ENCODE data around the gene FAU. TPM values are rescaled to one million over a fixed set of nuclear protein-coding genes. Genes with fewer than 3 reads are reported as not detected.

The FAU gene
- polyA plus RNA-seq, 3 donors from 2014 or later: 576 to 1,241 (median 681) TPM

- Mint-ChIP-seq H3K27me3 (ENCODE audit: low read depth in 3 of 3) (peaks cover 13 to 15% (median 14%) of the 10 kb centered on the region in 3 donors), H3K4me1 (peaks cover 38 to 45% of the 10 kb centered on the region in 2 donors), H3K4me3 (peak overlapping the region; percentile 93 to 100 (median 98)), H3K27ac (peak overlapping the region; percentile 99 to 100 (median 100)), H3K9me3 (no peaks in the 10 kb centered on the region), H3K36me3 (peaks cover 3 to 9% (median 4%) of the 10 kb centered on the region in 3 donors)
- DNase-seq: peak in 2 of 3 donors; percentile 29 to 34
These were observed 11.2 kb upstream of the FAU start for GRCh38 chr11:65132988-65133700.

- Mint-ChIP-seq H3K9me3 (no peaks in the 10 kb centered on the region), H3K36me3 (peaks cover 3 to 9% (median 4%) of the 10 kb centered on the region in 3 donors), H3K27me3 (ENCODE audit: low read depth in 3 of 3) (peaks cover 13 to 15% (median 14%) of the 10 kb centered on the region in 3 donors), H3K4me1 (peaks cover 38 to 42% of the 10 kb centered on the region in 2 donors), H3K27ac (peak overlapping the region; percentile 60 to 100 (median 100)), H3K4me3 (peak overlapping the region; percentile 93 to 100 (median 98))
- no peak for DNase-seq
These were observed 10.5 kb upstream of the FAU start for GRCh38 chr11:65132238-65132987.

- Mint-ChIP-seq H3K4me3 (peak overlapping the region in 2 of 5 donors; percentile 98 to 100), H3K4me1 (peaks cover 38 to 41% of the 10 kb centered on the region in 2 donors), H3K27me3 (ENCODE audit: low read depth in 3 of 3) (peaks cover 13 to 15% (median 14%) of the 10 kb centered on the region in 3 donors), H3K36me3 (peaks cover 3 to 15% (median 4%) of the 10 kb centered on the region in 3 donors), H3K27ac (peak overlapping the region in 2 of 6 donors; percentile 99 to 100), H3K9me3 (no peaks in the 10 kb centered on the region)
- no peak for DNase-seq
These were observed 9.9 kb upstream of the FAU start for GRCh38 chr11:65131895-65132237.

GRCh38 chr11:65131417-65131776 is 9.5 kb upstream of the FAU start:
- DNase-seq: no peak
- Mint-ChIP-seq H3K4me3 (no peak overlapping the region), H3K36me3 (peaks cover 3 to 18% (median 7%) of the 10 kb centered on the region in 3 donors), H3K9me3 (no peaks in the 10 kb centered on the region), H3K4me1 (peaks cover 34 to 39% of the 10 kb centered on the region in 2 donors), H3K27me3 (ENCODE audit: low read depth in 3 of 3) (peaks cover 13 to 15% (median 14%) of the 10 kb centered on the region in 3 donors), H3K27ac (peak overlapping the region in 2 of 6 donors; percentile 37 to 54)

GRCh38 chr11:65130631-65131416 is 8.9 kb upstream of the FAU start:
- DNase-seq: no peak
- Mint-ChIP-seq H3K4me1 (peaks cover 28 to 33% of the 10 kb centered on the region in 2 donors), H3K9me3 (no peaks in the 10 kb centered on the region), H3K27ac (peak overlapping the region in 2 of 6 donors; percentile 37 to 54), H3K36me3 (peaks cover 3 to 19% (median 7%) of the 10 kb centered on the region in 3 donors), H3K4me3 (no peak overlapping the region), H3K27me3 (ENCODE audit: low read depth in 3 of 3) (peaks cover 13 to 15% (median 14%) of the 10 kb centered on the region in 3 donors)

GRCh38 chr11:65129649-65130441 is 7.9 kb upstream of the FAU start:
- peaks cover 3 to 19% (median 7%) of the 10 kb centered on the region in 3 donors for H3K36me3 Mint-ChIP-seq
- no peak overlapping the region for H3K4me3 Mint-ChIP-seq
- H3K27ac Mint-ChIP-seq: no peak overlapping the region
- H3K4me1 Mint-ChIP-seq: peaks cover 18 to 24% of the 10 kb centered on the region in 2 donors
- no peaks in the 10 kb centered on the region for H3K9me3 Mint-ChIP-seq
- peaks cover 10 to 14% (median 11%) of the 10 kb centered on the region in 3 donors for H3K27me3 Mint-ChIP-seq (ENCODE audit: low read depth in 3 of 3)
- no peak for DNase-seq

GRCh38 chr11:65128182-65129145 is 6.5 kb upstream of the FAU start:
- Mint-ChIP-seq H3K4me3 (no peak overlapping the region), H3K4me1 (peaks cover 18 to 20% of the 10 kb centered on the region in 2 donors), H3K27me3 (ENCODE audit: low read depth in 3 of 3) (peaks cover 2 to 5% (median 3%) of the 10 kb centered on the region in 3 donors), H3K36me3 (peaks cover 3 to 19% (median 7%) of the 10 kb centered on the region in 3 donors), H3K27ac (no peak overlapping the region), H3K9me3 (no peaks in the 10 kb centered on the region)
- no peak for DNase-seq

GRCh38 chr11:65127473-65128181 is 5.7 kb upstream of the FAU start:
- H3K9me3 Mint-ChIP-seq: no peaks in the 10 kb centered on the region
- no peak for DNase-seq
- H3K27ac Mint-ChIP-seq: peak overlapping the region in 1 of 6 donors; percentile 24
- no peak overlapping the region for H3K4me3 Mint-ChIP-seq
- H3K27me3 Mint-ChIP-seq (ENCODE audit: low read depth in 3 of 3): peaks cover 0 to 2% (median under 1%) of the 10 kb centered on the region in 3 donors
- peaks cover 14 to 17% of the 10 kb centered on the region in 2 donors for H3K4me1 Mint-ChIP-seq
- H3K36me3 Mint-ChIP-seq: peaks cover 3 to 19% (median 7%) of the 10 kb centered on the region in 3 donors

- H3K9me3 Mint-ChIP-seq: no peaks in the 10 kb centered on the region
- DNase-seq: no peak
- peak overlapping the region in 2 of 6 donors; percentile 40 to 50 for H3K27ac Mint-ChIP-seq
- H3K36me3 Mint-ChIP-seq: peaks cover 3 to 22% (median 7%) of the 10 kb centered on the region in 3 donors
- H3K4me1 Mint-ChIP-seq: peaks cover 18 to 22% of the 10 kb centered on the region in 2 donors
- peaks cover 4 to 7% (median 5%) of the 10 kb centered on the region in 3 donors for H3K27me3 Mint-ChIP-seq (ENCODE audit: low read depth in 3 of 3)
- no peak overlapping the region for H3K4me3 Mint-ChIP-seq
These were observed 4.8 kb upstream of the FAU start for GRCh38 chr11:65126624-65127274.

GRCh38 chr11:65125197-65126056 is 3.5 kb upstream of the FAU start:
- Mint-ChIP-seq H3K4me3 (no peak overlapping the region), H3K27me3 (ENCODE audit: low read depth in 3 of 3) (peaks cover 4 to 10% (median 6%) of the 10 kb centered on the region in 3 donors), H3K36me3 (peaks cover 0 to 20% (median 5%) of the 10 kb centered on the region in 3 donors), H3K4me1 (peaks cover 24 to 35% of the 10 kb centered on the region in 2 donors), H3K27ac (peak overlapping the region in 1 of 6 donors; percentile 78), H3K9me3 (no peaks in the 10 kb centered on the region)
- DNase-seq: no peak
